HEK293 (cell line): ENCODE data around the gene POLDIP2.

Experiments
- HOXA7 ChIP-seq: sonication (generic); formaldehyde crosslinking; IDR thresholded peaks from 2 replicates; pipeline ENCODE4 v1.8.1; 2022; ENCODE audit warnings: missing genetic modification reagents, borderline replicate concordance
- KLF10 ChIP-seq: fragments of 450-650 bp; IDR thresholded peaks from 2 replicates; pipeline ENCODE4 v1.5.1; 2018; ENCODE audit warnings: missing biosample characterization, mild to moderate bottlenecking, missing genetic modification characterization
- KLF7 ChIP-seq: fragments of 450-650 bp; formaldehyde crosslinking; IDR thresholded peaks from 2 replicates; pipeline ENCODE4 v1.5.1; 2016; ENCODE audit warnings: missing biosample characterization, missing genetic modification characterization, borderline replicate concordance
- PATZ1 ChIP-seq: fragments of 450-650 bp; formaldehyde crosslinking; IDR thresholded peaks from 2 replicates; pipeline ENCODE4 v1.5.1; 2016; ENCODE audit warnings: missing biosample characterization, missing genetic modification characterization
- PBX3 ChIP-seq: sonication (generic); formaldehyde crosslinking; IDR thresholded peaks from 2 replicates; pipeline ENCODE4 v1.8.1; 2022; ENCODE audit warnings: mild to moderate bottlenecking, moderate library complexity, missing genetic modification reagents
- ZNF140 ChIP-seq: fragments of 450-650 bp; formaldehyde crosslinking; IDR thresholded peaks from 2 replicates; pipeline ENCODE4 v1.5.1; 2016; ENCODE audit warnings: missing biosample characterization, missing genetic modification characterization
- ZNF146 ChIP-seq: fragments of 450-650 bp; formaldehyde crosslinking; IDR thresholded peaks from 2 replicates; pipeline ENCODE4 v1.5.1; 2016; ENCODE audit warnings: missing biosample characterization, missing genetic modification characterization
- ZNF155 ChIP-seq: fragments of 450-650 bp; formaldehyde crosslinking; IDR thresholded peaks from 2 replicates; pipeline ENCODE4 v1.5.1; 2016; ENCODE audit warnings: missing biosample characterization, missing genetic modification characterization
- ZNF24 ChIP-seq: fragments of 450-650 bp; formaldehyde crosslinking; IDR thresholded peaks from 2 replicates; pipeline ENCODE4 v1.5.1; 2016; ENCODE audit warnings: missing biosample characterization, missing genetic modification characterization
- ZNF248 ChIP-seq: fragments of 450-650 bp; formaldehyde crosslinking; IDR thresholded peaks from 2 replicates; pipeline ENCODE4 v1.5.1; 2017; ENCODE audit warnings: missing biosample characterization, missing genetic modification characterization
- ZNF350 ChIP-seq: fragments of 450-650 bp; formaldehyde crosslinking; IDR thresholded peaks from 2 replicates; pipeline ENCODE4 v1.5.0; 2017; ENCODE audit warnings: missing biosample characterization, mild to moderate bottlenecking, missing genetic modification characterization
- ZNF473 ChIP-seq: fragments of 450-650 bp; formaldehyde crosslinking; IDR thresholded peaks from 2 replicates; pipeline ENCODE4 v1.5.1; 2017; ENCODE audit warnings: missing biosample characterization, missing genetic modification characterization
- ZNF488 ChIP-seq: fragments of 450-650 bp; formaldehyde crosslinking; IDR thresholded peaks from 2 replicates; pipeline ENCODE4 v1.5.1; 2016; ENCODE audit warnings: missing biosample characterization, missing genetic modification characterization
- ZNF529 ChIP-seq: fragments of 450-650 bp; formaldehyde crosslinking; IDR thresholded peaks from 2 replicates; pipeline ENCODE4 v1.5.1; 2017; ENCODE audit warnings: missing genetic modification characterization, missing biosample characterization; ENCODE audit not compliant: insufficient replicate concordance
- ZNF548 ChIP-seq: fragments of 450-650 bp; formaldehyde crosslinking; IDR thresholded peaks from 2 replicates; pipeline ENCODE4 v1.5.1; 2016; ENCODE audit warnings: missing biosample characterization, missing genetic modification characterization
- ZNF624 ChIP-seq: fragments of 450-650 bp; formaldehyde crosslinking; IDR thresholded peaks from 2 replicates; pipeline ENCODE4 v1.5.1; 2017; ENCODE audit warnings: missing biosample characterization, missing genetic modification characterization
- ZNF660 ChIP-seq: fragments of 450-650 bp; IDR thresholded peaks from 2 replicates; pipeline ENCODE4 v1.5.1; 2018; ENCODE audit warnings: missing biosample characterization, mild to moderate bottlenecking, missing genetic modification characterization
- ZNF76 ChIP-seq: fragments of 450-650 bp; formaldehyde crosslinking; IDR thresholded peaks from 2 replicates; pipeline ENCODE4; 2016; ENCODE audit warnings: low read depth, missing biosample characterization, missing genetic modification characterization, borderline replicate concordance
- ZNF785 ChIP-seq: fragments of 450-650 bp; formaldehyde crosslinking; IDR thresholded peaks from 2 replicates; pipeline ENCODE4 v1.5.1; 2016; ENCODE audit warnings: missing biosample characterization, missing genetic modification characterization
- ZNF791 ChIP-seq: fragments of 450-650 bp; formaldehyde crosslinking; IDR thresholded peaks from 2 replicates; pipeline ENCODE4 v1.5.1; 2016; ENCODE audit warnings: missing biosample characterization, missing genetic modification characterization
- ZNF830 ChIP-seq: fragments of 450-650 bp; IDR thresholded peaks from 2 replicates; pipeline ENCODE4 v1.5.0; 2018; ENCODE audit warnings: missing biosample characterization, missing genetic modification characterization, low read depth, mild to moderate bottlenecking, moderate library complexity
- TF ChIP-seq, protein P1 (sequence below): fragments of 450-650 bp; formaldehyde crosslinking; IDR thresholded peaks from 2 replicates; pipeline ENCODE4 v1.5.1; 2016; ENCODE audit warnings: missing biosample characterization, missing genetic modification characterization
- TF ChIP-seq, protein P2 (sequence below): fragments of 450-650 bp; formaldehyde crosslinking; IDR thresholded peaks from 2 replicates; pipeline ENCODE4 v1.5.1; 2016; ENCODE audit warnings: missing biosample characterization, missing genetic modification characterization
- TF ChIP-seq, protein P3 (sequence below): fragments of 450-650 bp; formaldehyde crosslinking; IDR thresholded peaks from 2 replicates; pipeline ENCODE4 v1.5.1; 2016; ENCODE audit warnings: missing biosample characterization, missing genetic modification characterization
- TF ChIP-seq, protein P4 (sequence below): fragments of 450-650 bp; formaldehyde crosslinking; optimal IDR thresholded peaks from 2 replicates; pipeline ENCODE3; 2016; ENCODE audit warnings: missing biosample characterization, mild to moderate bottlenecking, missing genetic modification characterization

The POLDIP2 gene

GRCh38 chr17:28372203-28372944, 15.0 kb upstream of the POLDIP2 start (continued):
- TF ChIP-seq, protein P1, sequence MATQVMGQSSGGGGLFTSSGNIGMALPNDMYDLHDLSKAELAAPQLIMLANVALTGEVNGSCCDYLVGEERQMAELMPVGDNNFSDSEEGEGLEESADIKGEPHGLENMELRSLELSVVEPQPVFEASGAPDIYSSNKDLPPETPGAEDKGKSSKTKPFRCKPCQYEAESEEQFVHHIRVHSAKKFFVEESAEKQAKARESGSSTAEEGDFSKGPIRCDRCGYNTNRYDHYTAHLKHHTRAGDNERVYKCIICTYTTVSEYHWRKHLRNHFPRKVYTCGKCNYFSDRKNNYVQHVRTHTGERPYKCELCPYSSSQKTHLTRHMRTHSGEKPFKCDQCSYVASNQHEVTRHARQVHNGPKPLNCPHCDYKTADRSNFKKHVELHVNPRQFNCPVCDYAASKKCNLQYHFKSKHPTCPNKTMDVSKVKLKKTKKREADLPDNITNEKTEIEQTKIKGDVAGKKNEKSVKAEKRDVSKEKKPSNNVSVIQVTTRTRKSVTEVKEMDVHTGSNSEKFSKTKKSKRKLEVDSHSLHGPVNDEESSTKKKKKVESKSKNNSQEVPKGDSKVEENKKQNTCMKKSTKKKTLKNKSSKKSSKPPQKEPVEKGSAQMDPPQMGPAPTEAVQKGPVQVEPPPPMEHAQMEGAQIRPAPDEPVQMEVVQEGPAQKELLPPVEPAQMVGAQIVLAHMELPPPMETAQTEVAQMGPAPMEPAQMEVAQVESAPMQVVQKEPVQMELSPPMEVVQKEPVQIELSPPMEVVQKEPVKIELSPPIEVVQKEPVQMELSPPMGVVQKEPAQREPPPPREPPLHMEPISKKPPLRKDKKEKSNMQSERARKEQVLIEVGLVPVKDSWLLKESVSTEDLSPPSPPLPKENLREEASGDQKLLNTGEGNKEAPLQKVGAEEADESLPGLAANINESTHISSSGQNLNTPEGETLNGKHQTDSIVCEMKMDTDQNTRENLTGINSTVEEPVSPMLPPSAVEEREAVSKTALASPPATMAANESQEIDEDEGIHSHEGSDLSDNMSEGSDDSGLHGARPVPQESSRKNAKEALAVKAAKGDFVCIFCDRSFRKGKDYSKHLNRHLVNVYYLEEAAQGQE = 0 out of 2 replicates have a peak, but pooled peaks have one; percentile 31
- TF ChIP-seq ZNF248 (tag by site-specific recombination) (no peak), ZNF529 (tag by site-specific recombination) (no peak), KLF10 (tag by site-specific recombination) (no peak), ZNF791 (no peak), ZNF830 (tag by site-specific recombination) (no peak), ZNF660 (tag by site-specific recombination) (peak; percentile 46; the same call in 1 of the 2 replicates), HOXA7 (no peak), ZNF24 (no peak), ZNF155 (tag by site-specific recombination) (no peak), PBX3 (peak; percentile 50; the same call in 1 of the 2 replicates), ZNF488 (no peak), ZNF473 (tag by site-specific recombination) (no peak), ZNF548 (no peak), ZNF785 (tag by site-specific recombination) (no peak), ZNF146 (tag by site-specific recombination) (no peak), PATZ1 (tag by site-specific recombination) (no peak), KLF7 (tag by site-specific recombination) (0 out of 2 replicates have a peak, but pooled peaks have one; percentile 9), ZNF140 (tag by site-specific recombination) (no peak), ZNF350 (no peak), ZNF624 (tag by site-specific recombination) (no peak), ZNF76 (tag by site-specific recombination) (peak; percentile 14; the same call in 1 of the 2 replicates)
- TF ChIP-seq, protein P2, sequence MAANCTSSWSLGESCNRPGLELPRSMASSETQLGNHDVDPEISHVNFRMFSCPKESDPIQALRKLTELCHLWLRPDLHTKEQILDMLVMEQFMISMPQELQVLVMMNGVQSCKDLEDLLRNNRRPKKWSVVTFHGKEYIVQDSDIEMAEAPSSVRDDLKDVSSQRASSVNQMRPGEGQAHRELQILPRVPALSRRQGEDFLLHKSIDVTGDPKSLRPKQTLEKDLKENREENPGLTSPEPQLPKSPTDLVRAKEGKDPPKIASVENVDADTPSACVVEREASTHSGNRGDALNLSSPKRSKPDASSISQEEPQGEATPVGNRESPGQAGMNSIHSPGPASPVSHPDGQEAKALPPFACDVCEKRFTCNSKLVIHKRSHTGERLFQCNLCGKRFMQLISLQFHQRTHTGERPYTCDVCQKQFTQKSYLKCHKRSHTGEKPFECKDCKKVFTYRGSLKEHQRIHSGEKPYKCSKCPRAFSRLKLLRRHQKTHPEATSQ = peak; percentile 25; the same call in 1 of the 2 replicates
- TF ChIP-seq, protein P3, sequence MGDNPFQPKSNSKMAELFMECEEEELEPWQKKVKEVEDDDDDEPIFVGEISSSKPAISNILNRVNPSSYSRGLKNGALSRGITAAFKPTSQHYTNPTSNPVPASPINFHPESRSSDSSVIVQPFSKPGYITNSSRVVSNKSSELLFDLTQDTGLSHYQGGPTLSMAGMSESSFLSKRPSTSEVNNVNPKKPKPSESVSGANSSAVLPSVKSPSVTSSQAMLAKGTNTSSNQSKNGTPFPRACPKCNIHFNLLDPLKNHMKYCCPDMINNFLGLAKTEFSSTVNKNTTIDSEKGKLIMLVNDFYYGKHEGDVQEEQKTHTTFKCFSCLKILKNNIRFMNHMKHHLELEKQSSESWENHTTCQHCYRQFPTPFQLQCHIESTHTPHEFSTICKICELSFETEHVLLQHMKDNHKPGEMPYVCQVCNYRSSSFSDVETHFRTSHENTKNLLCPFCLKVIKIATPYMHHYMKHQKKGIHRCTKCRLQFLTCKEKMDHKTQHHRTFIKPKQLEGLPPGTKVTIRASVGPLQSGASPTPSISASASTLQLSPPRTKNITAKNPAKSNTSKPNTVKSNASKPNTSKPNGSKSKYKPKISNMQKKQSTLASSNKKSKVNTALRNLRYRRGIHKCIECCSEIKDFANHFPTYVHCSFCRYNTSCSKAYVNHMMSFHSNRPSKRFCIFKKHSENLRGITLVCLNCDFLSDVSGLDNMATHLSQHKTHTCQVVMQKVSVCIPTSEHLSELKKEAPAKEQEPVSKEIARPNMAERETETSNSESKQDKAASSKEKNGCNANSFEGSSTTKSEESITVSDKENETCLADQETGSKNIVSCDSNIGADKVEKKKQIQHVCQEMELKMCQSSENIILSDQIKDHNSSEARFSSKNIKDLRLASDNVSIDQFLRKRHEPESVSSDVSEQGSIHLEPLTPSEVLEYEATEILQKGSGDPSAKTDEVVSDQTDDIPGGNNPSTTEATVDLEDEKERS (tag by site-specific recombination) = no peak
- TF ChIP-seq, protein P4, sequence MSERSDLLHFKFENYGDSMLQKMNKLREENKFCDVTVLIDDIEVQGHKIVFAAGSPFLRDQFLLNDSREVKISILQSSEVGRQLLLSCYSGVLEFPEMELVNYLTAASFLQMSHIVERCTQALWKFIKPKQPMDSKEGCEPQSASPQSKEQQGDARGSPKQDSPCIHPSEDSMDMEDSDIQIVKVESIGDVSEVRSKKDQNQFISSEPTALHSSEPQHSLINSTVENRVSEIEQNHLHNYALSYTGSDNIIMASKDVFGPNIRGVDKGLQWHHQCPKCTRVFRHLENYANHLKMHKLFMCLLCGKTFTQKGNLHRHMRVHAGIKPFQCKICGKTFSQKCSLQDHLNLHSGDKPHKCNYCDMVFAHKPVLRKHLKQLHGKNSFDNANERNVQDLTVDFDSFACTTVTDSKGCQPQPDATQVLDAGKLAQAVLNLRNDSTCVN (tag by site-specific recombination) = peak; percentile 82
